Endometrium (tissue), 2 donors: ENCODE results near the gene ANO7.
A peak's percentile ranks its signal among the peaks of the same experiment; 100 is the strongest.

ENCODE experiments used
- FAIRE-seq: peaks from 2 replicates; lab custom pipeline; 2012; peaks lifted over from hg19 to GRCh38; lab: Jason Lieb, UNC
- donor health status: control.
- donor health status: control.

The ANO7 gene

DNA sequence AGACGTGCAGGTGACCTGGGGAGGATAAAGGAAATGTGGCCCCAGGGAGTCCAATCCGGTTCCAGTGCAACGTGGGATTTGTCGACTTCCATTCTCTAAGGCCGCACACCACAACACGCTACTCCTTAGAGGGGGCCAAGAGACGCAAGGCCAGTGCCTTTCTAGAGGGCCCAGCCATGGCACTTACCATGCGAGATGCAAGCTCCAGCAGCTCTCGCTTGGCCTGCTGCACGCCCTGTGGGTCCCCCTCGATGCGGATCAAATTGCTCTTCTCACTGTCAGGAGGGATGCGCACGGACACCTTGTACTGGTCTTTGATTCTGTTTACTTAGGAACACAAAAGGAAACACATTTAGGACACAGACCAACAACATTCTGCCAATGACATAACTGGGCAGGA lies 61.2 kb downstream of the ANO7 start:
- FAIRE-seq: no peak

DNA sequence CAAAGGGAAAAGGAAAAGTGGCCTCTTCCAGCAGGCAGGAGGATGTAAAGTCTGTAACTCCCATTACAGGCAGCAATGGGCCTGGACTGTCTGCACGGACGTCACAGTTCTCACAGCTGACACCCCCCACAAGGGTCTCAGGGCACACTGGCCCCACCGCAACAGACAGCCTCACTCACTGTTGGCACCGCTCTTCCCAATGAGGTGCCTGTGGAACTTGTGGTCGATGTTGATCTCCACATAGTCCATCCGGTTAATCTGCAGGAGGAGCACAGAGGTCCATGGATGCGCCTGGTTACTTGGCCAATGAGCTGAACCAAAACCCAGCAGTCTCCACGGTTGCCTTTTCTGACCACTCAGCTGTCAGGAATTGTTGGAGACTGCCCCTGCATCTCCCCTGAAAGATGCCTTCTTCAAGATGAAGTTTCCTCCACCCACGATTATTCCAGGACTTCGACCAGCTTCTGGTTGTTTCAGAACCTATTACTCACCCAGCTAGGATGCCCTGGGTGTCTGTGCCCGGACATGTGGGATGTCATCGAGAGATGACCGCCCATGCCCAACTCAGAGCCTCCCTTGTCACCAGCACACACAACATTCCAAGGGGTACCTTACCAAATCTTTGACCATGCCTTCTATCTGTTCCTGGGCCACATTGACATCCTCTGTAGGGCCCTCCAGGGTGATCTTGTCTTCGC lies 64.5 kb downstream of the ANO7 start:
- no peak for FAIRE-seq

DNA sequence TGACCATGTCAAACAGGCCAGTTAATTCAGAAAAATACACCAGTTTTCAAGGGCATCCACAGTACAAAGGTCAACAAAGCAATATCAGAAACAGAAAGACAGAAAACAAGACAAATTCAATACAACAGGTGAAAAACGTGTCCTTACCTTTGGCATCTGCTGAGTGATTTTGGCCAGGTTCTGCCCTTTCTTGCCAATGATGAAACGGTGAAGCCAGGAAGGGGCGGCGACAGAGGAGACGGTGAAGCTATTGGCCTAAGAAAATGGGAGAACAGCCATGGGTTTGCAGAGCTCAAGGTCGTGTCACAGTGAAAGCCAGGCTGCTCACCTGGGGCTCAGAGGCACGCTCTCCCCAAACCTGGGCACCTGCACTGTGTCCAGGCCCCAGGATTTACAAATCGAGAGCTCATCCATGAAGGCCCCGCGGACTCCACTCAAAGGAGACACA lies 66.5 kb downstream of the ANO7 start:
- no peak for FAIRE-seq

DNA sequence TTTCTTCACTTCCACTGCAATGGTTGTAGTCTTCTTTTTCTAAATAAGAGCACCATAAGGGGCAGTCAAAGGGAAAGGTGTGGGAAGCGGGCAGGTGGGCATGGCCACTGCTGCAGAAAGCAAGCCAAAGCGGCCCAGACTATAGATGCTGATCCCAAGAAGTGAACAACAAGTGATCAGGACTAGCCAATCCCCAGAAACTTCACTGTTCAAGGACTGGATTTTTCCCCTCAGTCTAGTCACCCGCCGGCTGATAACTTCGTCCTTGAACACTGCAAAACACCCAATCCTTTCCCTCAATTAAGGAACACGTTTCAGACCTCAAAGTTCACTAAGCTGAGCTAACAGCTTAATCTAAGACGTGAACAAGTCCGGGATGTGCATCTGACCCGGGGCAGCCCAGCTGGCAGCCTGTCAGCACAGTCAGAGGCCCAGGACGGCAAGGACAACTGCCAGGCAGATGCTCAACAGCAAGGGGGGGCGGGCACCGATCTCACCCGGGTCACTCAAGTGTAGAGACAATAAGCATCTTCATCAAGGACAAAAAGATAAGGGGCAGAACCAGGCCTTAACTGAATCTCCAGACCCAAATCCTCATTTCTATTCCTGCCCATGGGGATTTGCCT lies 67.2 kb downstream of the ANO7 start:
- no peak for FAIRE-seq

DNA sequence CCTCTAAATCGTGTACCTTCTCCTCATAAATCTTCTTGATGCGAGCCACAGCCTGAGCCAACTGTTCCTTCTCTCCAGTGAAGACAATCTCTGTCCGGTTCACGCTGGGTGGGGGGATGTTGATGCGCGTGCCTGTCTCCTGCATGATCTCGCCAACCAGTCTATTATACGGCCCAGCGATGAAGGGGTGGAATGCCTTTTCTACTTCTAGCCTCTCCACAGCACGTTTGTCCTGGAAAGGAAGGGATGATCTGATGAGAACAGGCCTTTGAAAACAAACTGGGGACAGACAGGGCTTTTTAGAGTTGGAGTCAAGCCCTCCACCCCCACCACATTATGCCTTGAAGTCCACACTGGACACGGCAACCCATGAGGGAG lies 67.7 kb downstream of the ANO7 start:
- FAIRE-seq: no peak

DNA sequence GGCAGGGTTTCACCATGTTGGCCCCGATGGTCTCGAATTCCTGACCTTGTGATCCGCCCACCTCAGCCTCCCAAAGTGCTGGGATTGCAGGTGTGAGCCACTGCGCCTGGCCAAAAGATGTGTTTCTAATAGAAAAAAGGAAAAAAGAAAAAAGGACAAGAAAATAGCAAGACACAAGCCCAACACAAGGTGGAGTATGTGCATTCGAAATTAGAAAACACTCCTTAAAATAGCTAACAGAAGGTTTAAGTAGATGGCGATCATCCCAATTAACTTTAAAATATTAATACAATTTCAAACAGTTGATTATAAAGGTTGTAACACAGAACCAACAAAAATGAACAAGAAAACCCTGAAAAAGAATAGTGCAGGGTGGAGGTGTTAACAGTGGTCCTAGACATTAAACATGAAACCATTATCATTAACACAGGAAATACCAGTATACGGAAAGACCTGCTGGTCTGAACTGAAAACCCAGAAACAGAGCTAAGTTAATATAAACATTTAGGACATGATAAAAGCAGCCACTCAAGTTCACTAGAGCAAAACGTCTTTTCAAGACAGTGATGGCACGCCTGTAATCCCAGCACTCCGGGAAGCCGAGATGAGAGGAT lies 69.0 kb downstream of the ANO7 start:
- no peak for FAIRE-seq

DNA sequence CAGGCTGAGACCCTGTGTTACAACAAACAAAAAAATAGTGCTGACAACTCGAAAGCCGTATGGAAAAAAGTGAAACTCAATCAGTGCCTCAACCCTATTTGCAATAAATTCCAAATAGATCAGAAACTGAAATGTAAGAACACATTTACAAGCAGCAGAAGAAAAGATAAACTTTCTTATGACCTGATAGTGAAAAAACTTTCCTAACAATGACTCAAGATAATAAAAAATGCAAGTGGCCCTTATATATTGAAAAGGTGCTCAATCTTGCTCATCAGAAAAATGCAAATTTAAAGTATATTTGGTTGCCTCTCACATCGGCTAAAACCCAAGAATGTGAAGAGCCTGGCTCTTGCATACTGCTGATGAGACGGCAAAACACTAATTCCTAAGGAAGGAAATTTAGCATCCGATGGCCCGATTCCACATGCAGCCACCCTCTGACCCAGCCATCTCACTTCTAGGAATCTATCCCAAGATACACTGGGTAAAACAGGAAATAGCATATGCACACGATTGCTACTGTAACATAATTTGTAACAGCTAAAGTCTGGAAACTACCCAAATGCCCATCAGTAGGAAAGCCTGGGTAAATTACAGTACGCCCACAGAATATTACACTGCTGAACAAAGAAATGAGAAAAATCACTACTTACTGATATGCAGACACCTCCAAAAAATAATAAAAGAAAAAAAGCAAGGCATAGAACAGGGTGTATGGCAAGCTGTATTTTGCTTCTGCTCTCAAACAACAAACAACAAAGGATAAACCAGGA lies 70.2 kb downstream of the ANO7 start:
- no peak for FAIRE-seq

DNA sequence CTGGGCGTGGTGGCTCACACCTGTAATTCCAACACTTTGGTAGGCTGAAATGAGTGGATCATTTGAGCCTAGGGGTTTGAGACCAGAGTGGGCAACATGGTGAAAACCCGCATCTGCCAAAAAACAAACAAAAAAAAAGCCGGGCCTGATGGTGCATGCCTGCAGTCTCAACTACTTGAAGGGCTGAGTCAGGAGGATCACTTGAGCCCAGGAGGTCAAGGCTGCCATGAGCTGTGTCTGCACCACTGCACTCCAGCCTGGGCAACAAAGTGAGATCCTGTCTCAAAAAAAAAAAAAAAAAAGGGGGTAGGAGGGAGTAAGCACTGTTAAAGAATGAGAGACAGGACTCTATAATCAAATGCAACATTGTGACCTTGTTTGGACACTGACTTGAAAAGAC lies 72.4 kb downstream of the ANO7 start:
- no peak for FAIRE-seq

DNA sequence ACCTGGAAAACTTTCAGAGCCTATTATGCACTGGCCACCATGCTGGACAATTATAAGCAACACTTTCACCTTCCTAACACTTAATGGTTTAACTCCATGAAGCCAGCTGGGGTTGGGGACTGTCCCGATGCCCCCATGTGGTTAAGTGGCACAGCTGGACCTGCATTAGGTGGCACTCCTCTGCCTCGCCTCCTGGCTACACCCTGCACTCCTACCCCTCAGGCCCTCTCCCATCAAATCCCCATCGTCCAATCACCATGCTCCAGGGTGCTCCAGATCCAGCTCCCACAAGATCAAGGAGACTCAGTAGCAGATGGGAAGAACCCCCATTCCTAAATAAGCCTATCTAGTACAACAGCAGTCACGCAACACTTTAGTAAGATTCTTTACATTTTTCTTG lies 73.2 kb downstream of the ANO7 start:
- FAIRE-seq: no peak

DNA sequence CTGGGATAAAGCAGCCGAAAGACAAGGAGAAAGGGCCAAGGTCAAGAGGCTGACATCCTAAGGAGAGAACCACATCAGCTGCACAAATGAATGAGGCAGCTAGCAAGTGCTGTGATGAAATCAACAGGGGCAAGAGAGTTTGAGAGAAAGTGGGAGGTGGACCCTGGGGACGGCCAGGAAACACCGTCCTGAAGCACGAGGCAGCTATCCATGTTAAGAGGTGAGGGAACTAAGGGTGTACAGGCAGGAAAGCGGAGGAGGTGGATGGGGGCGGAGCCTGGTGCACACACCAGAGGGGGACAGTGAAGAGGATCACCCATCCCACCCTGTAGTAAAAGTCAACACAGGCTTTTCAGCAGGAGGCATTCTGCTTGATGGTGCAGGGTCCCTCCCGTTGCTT lies 74.6 kb downstream of the ANO7 start:
- FAIRE-seq: no peak

DNA sequence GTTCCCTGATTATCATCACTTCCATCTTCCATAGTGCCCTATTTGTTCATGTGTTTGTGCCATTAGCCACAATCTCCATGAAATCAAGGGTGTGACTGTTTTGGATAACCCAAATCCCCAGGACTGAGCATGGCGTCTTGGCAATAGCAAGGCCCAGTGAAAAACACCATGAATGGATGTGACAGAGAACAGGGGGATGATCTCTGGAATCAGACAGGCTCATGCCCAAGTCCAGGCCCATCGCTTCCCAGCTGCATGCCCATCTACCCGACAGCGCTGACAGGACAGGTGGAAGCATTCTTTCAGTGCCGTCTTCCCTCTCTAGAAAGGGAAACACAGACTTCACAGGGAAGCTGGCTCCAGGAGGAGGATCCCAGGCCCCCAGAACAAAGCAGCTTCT lies 77.0 kb downstream of the ANO7 start:
- FAIRE-seq: no peak

DNA sequence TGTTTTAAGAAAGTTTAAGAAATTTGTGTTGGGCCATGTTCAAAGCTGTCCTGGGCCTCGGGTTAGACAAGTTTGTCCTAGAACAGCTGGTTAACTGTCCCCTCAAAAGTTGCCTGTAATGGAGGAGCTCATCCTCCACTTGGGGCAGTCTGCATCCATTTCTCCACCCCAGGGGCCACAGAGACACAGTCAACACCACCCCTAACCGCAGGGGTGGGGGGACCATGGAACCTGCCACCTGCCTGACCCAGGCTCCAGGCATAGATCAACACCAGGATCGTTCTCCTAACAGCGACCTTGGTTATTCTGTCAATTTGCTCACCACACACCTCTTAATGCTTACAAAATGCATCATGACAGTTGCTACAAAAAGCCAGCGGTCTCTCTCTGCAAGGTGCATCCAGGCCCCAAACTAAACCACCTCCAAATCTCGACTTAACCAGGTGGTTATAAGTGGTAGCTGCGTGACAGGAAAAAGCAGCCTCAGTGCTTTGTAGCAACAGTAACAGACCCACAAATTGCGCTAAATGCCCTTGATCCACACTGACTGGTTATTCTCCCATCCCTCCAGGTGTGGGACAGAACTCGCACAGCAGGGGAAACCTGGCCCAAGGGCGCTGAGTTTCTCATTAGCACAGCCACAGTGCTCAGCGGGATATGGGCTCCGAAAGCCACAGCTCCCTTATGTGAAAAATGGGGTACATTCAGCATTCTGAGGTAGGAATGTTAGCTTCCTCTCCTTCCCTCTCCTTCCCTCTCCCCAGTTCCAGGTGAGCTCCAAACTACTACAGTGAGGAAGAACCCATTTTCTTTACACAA lies 79.0 kb downstream of the ANO7 start:
- FAIRE-seq: no peak

DNA sequence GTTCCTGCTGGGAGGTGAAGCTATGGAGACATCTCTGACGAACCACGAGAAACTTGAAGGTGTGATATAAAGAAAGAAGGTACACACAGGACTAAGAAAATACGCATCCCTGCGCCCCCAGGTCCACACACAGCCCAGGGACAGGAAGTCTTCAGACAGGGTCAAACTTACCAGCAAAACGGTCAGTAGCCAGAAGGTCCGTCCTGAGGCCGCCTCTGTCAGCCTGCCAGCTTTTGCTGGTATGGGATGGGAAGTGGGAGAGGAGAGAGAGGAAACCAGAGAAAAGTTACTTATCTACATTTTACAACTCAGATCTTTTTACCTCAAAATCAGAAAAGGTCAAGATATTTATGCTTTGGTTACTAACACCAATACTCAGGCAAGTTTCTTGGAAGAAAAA lies 79.8 kb downstream of the ANO7 start:
- no peak for FAIRE-seq

DNA sequence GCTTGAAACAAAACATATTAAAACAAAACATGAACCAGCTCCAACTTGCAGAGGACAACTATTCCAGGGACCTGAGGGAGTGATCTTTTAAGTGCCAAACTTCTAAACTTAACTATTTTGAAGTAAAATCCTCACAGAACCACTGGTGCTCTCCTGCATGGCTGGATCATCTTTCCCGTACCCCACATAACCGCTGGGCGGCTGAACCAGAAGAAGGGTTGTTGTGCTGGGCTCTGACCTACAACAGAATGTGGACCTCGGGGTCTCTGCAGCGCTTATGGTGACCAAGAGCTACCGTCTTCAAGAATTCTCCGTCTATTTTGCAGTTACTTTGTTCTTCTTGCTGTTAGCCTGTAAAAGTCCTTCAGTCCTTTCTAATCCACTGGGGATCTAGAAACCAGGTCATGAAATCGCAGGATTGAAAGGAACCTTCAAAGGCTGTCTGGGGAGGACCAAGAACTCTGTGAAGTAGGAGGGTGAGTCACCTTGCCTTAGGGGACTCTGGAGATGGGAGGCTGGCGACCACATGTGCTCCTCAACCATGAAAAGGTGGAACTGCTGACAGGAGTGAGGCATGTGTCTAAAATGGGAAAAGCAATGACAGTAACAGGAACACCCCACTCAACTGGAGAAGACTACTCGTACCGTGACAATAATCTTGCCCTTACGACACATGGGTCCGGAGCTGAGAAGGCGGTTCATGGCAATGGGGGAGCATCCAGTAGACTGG lies 80.4 kb downstream of the ANO7 start:
- peak; percentile 45 for FAIRE-seq

DNA sequence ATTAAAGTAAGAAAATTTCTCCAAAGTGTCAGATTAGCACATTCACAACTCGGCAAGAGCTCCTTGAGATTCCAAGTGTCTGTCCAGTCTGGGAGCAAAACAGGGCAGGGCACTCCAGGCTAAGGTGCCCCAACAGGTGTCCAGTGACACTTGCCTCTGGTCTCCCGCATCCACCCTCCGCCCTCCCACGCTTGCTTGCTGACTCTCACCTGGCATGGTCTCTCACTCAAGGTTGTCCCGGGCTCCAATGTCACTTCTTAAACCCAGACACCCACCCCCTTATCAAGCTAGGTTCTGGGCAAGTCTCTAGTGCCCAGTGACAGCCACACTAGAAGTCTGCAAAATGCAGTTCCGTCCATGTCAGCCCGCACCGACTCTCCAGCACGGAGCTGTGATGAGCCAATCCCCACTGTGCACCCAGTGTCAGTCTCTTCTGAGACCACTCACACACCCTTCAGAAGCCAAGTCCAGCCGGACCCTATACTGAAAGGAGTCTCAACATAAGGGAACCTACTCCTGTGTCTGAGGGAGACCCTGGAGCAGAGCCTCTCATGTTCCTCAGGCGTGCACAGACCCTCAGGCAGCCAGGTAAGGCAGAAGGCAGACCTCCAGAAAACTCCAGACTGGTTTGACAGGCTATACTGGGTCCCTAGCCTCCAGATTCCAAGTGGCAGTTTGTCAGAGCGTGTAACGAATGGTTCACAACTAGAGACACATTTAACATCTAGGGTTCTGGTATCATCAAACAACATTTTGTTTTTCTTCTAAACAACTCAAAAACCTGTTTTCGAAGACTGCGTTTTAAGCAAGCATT lies 81.4 kb downstream of the ANO7 start:
- no peak for FAIRE-seq

DNA sequence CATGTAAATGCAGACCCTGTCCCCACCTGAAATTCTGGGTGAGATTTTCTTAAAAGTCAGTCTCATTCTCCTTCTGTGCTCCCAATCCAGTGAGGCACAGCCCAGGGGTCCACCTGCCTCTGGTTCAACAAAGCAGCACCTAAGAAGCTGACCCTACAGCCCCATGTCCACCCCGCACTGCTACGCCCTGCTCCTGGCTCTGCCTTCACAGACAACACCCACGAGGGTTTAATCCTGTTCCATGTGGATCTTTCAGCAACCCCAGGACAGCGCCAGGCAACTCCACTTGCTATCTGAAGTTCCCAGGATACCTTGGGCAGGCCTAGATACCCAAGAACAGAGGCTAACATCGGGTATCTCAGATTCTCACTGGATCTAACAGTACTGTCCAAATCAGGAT lies 82.1 kb downstream of the ANO7 start:
- FAIRE-seq: no peak

DNA sequence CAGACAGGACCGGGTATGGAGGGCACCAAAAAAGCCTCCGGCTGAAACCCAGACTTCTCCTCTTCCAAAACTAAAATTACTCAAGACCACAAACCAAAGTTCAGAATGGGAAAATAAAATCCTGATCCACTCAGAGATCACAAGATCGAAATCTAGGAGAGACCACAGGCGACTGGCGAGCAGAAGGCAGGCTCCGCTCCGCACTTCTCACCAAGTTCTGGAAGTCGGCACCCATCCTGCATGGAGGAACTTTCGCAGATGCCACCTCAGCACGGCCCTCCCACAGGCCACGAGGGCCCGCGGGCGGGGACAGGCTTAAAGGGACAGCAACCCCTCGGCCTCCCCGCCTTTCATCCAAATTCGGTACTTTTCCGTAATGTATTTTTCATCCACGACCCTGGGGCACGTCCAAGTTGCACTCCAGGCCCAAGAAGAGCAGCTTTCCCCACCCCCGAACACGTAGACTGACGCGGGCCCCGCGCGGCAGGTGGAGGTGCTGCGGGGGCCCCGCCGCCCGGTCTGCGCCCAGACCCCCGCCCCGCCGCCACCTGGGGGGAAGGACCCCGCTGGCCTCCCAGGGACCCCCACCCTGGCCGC lies 83.3 kb downstream of the ANO7 start:
- FAIRE-seq: no peak

DNA sequence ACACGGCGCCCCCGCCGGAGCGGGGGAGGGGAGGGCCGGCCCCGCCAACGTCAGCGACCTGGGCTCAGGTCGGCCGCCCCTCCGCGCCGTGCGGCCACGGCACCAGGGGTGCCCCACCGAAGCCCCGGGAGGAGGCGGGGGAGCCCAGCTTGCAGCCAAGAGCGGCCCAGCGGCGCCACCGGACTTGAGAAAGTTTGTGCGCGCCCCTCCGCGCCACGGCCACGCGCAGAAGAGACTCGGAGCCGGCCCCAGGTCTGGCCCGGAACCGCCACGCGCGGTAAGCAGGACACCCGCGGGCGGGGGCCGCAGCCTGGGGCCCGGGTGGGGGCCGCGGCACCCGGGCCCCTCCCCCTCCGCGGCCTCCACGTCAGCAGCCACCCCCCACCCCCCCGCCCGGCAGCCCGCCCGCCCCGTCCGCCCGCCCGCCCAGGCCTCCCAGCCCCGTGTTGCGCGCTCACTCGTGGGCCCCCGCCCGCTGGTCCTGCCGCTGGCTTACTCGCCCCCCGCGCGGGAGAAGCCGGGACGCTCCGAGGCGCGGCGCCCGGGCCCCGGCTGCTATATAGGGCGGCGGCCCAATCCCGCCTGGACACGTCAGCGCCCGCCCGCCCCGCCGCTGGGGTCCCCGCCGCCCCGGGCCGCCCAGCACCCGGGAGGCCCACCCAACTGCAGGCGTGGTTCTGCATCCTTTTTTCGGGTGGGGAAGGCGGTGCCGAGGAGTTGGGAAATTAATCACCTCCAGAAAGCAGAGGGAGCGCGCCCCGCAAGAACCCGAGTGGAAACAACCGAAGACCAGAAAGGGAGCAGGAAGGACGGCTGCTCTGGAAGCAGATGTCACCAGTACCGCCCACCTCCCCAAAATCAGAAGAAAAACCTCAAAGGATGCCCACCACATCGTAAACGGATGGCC lies 84.1 kb downstream of the ANO7 start:
- FAIRE-seq: no peak
